ENCODE results near the gene MFSD11. TPM values are rescaled to one million over a fixed set of nuclear protein-coding genes. Genes with fewer than 3 reads are reported as not detected.

MFSD11 gene
- total RNA-seq, 1 experiment from 2014 or later = 24.9 TPM

- Histone ChIP-seq H3K9me2 (ENCODE audit: insufficient read depth) (no peaks in the 10 kb centered on the region), H3K36me3 (ENCODE audit: control insufficient read depth in 1 of 2, insufficient read depth in 2 of 2, low read length in 2 of 2) (peaks cover 0 to 24% of the 10 kb centered on the region in 2 experiments; a peak in 1 of 4 replicates), H3K27me3 (ENCODE audit: insufficient read depth, low read length) (no peaks in the 10 kb centered on the region), H3K9ac (ENCODE audit: low read length) (no peak overlapping the region), H2AFZ (ENCODE audit: low read depth, low read length, poor library complexity, severe bottlenecking) (no peak overlapping the region), H3K4me1 (ENCODE audit: control insufficient read depth in 1 of 2, insufficient read depth in 2 of 2, low read length in 2 of 2) (peaks cover 3 to 20% of the 10 kb centered on the region in 2 experiments; a peak in 3 of 4 replicates), H4K20me1 (ENCODE audit: insufficient read depth) (no peaks in the 10 kb centered on the region), H3K4me3 (replicated peaks in 1 of 2; ENCODE audit: low read depth in 1 of 2, low read length in 2 of 2) (no peak overlapping the region), H3K79me2 (ENCODE audit: insufficient read depth, low read length) (no peaks in the 10 kb centered on the region), H3K9me3 (ENCODE audit: control insufficient read depth in 1 of 2, insufficient read depth in 1 of 2, low read depth in 1 of 2, low read length in 2 of 2) (peaks cover 0 to 2% of the 10 kb centered on the region in 2 experiments; a peak in 1 of 4 replicates), H3K4me2 (ENCODE audit: low read length) (no peak overlapping the region), H3K27ac (ENCODE audit: low read depth, low read length) (no peak overlapping the region)
- BruUV-seq (replicated peaks) = no TSS peak
- POLR2A ChIA-PET = interaction anchor here (1.3 kb wide), 1 partner anchor 11 kb away, joined by 6 read pairs; the partner anchor contains the start of genes MFSD11 and SRSF2
- CTCF ChIA-PET = no interaction called here
- no peak for DNase-seq (ENCODE audit: low read depth, low spot score)
- TF ChIP-seq CTCF (IDR thresholded peaks at IDR 0.05 in 2 of 3, conservative IDR thresholded peaks at IDR 0.05 in 1 of 3; ENCODE audit: borderline replicate concordance in 1 of 3, insufficient read depth in 1 of 3, low read depth in 2 of 3, low read length in 2 of 3) (no peak), TCF7L2 (IDR thresholded peaks at IDR 0.05; ENCODE audit: borderline replicate concordance, extremely low read depth, insufficient read depth, insufficient read length) (no peak), CBX3 (IDR thresholded peaks at IDR 0.05; ENCODE audit: low read depth) (no peak), YY1 (IDR thresholded peaks at IDR 0.05; ENCODE audit: extremely low read depth, insufficient replicate concordance, low read depth, low read length) (no peak), MAX (IDR thresholded peaks at IDR 0.05) (no peak), ZBTB33 (IDR thresholded peaks at IDR 0.05; ENCODE audit: extremely low read depth, insufficient replicate concordance, low read length) (no peak), ZNF274 (IDR thresholded peaks at IDR 0.05; ENCODE audit: low read depth, low read length) (no peak), POLR2AphosphoS5 (IDR thresholded peaks at IDR 0.05; ENCODE audit: low read depth, low read length) (no peak), REST (IDR thresholded peaks at IDR 0.05; ENCODE audit: low read depth) (no peak), ZFX (IDR thresholded peaks at IDR 0.05) (no peak), RAD21 (IDR thresholded peaks at IDR 0.05; ENCODE audit: low read depth) (no peak), POLR2A (IDR thresholded peaks at IDR 0.05; ENCODE audit: borderline replicate concordance, extremely low read depth, insufficient read depth, insufficient read length) (no peak), SP1 (IDR thresholded peaks at IDR 0.05; ENCODE audit: low read depth) (no peak), ELF1 (IDR thresholded peaks at IDR 0.05; ENCODE audit: borderline replicate concordance, low read depth) (no peak)
- RAD21 ChIA-PET (ENCODE audit: low non-redundant PET in 1 of 2, low total read pairs in 2 of 2, uncharacterized antibody in 2 of 2, unreplicated experiment in 2 of 2) = no interaction called here
- intact Hi-C loops (cut with micrococcal nuclease) = no loop called here
- ATAC-seq = no peak
Measured at GRCh38 chr17:76748657-76749056, 10.7 kb downstream of the MFSD11 start.

All from HCT116 (cell line).